ENCODE measurements around the gene NAT14.

DNA sequence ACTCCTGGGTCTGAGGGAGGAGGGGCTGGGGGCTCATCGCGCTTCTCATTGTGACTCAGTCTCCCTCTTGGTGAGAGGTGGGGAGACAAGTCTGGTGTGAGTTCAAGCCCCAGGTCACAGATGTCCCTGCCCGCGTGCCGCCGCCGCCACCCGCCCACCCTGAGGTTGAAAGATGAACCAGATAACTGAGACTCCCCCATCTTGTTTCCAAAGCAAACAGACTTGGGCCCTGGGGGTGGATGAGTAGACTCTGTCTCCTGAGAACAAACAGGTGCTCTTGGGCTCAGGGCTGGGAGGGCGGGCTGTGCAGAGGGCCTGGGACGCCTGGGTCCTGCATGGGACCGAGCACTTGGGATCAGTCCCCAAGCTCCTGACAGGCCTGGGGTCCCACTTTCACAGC lies 51.4 kb downstream of the NAT14 start:
- TF ChIP-seq, protein P1, sequence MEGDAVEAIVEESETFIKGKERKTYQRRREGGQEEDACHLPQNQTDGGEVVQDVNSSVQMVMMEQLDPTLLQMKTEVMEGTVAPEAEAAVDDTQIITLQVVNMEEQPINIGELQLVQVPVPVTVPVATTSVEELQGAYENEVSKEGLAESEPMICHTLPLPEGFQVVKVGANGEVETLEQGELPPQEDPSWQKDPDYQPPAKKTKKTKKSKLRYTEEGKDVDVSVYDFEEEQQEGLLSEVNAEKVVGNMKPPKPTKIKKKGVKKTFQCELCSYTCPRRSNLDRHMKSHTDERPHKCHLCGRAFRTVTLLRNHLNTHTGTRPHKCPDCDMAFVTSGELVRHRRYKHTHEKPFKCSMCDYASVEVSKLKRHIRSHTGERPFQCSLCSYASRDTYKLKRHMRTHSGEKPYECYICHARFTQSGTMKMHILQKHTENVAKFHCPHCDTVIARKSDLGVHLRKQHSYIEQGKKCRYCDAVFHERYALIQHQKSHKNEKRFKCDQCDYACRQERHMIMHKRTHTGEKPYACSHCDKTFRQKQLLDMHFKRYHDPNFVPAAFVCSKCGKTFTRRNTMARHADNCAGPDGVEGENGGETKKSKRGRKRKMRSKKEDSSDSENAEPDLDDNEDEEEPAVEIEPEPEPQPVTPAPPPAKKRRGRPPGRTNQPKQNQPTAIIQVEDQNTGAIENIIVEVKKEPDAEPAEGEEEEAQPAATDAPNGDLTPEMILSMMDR (IDR thresholded peaks at IDR 0.05) = no peak
- no peak for TF ChIP-seq ZFX (IDR thresholded peaks at IDR 0.05; ENCODE audit: borderline replicate concordance)

Measured in 22Rv1 (cell line).